Fibroblast of lung (primary cell): ENCODE data around the gene PLAAT2. TPM values are rescaled to one million over a fixed set of nuclear protein-coding genes. Genes with fewer than 3 reads are reported as not detected.
"Not testable (repeated sequence)": the region's sequence is repeated elsewhere in the genome, so short reads cannot be mapped to it uniquely, and the experiment has no call there.

ENCODE experiments used
- DNase-seq, 2 donors: peaks; one replicate each; pipeline versions ENCODE4 v3.0.0 to v3.0.0-alpha.2; 2010; ENCODE audit warnings: low read depth in 2 of 2
- H2AFZ ChIP-seq: 2 replicates; pipeline ENCODE4 v1.5.1; 2012; ENCODE audit warnings: low read length, control low read depth, inconsistent platforms
- H3K27ac ChIP-seq: 2 replicates; pipeline ENCODE4 v1.5.1; 2011; ENCODE audit warnings: low read length, control low read depth; ENCODE audit not compliant: insufficient read depth
- H3K27me3 ChIP-seq: 2 replicates; pipeline ENCODE4 v1.5.1; 2011; ENCODE audit warnings: mild to moderate bottlenecking, low read length; ENCODE audit not compliant: control insufficient read depth, insufficient read depth
- H3K36me3 ChIP-seq: 2 replicates; pipeline ENCODE4 v1.5.1; 2011; ENCODE audit warnings: low read length; ENCODE audit not compliant: control insufficient read depth, insufficient read depth
- H3K4me1 ChIP-seq: 2 replicates; pipeline ENCODE4 v1.5.1; 2011; ENCODE audit warnings: low read length; ENCODE audit not compliant: control insufficient read depth, insufficient read depth; ENCODE audit errors: extremely low read depth
- H3K4me2 ChIP-seq: 2 replicates; pipeline ENCODE4 v1.5.1; 2011; ENCODE audit warnings: low read length, control low read depth; ENCODE audit not compliant: insufficient read depth; ENCODE audit errors: extremely low read depth
- H3K4me3 ChIP-seq, 4 experiments: fragments of 200-600 bp in 1 of 4; sonication (generic) in 1 of 4; replicated peaks in 1 of 4; 2 replicates each; pipeline ENCODE4 v1.5.1; 2011 to 2016; ENCODE audit warnings: low read length in 4 of 4, low read depth in 3 of 4, mild to moderate bottlenecking in 3 of 4, control low read depth in 2 of 4, inconsistent platforms in 1 of 4, mixed read lengths in 1 of 4; ENCODE audit not compliant: insufficient read depth in 1 of 4; ENCODE audit errors: control extremely low read depth in 1 of 4
- H3K79me2 ChIP-seq: 2 replicates; pipeline ENCODE4 v1.5.1; 2012; ENCODE audit warnings: mild to moderate bottlenecking, low read length, inconsistent platforms; ENCODE audit not compliant: control insufficient read depth, insufficient read depth
- H3K9ac ChIP-seq: 2 replicates; pipeline ENCODE4 v1.5.1; 2011; ENCODE audit warnings: mild to moderate bottlenecking, low read length, control low read depth; ENCODE audit not compliant: insufficient read depth
- H3K9me3 ChIP-seq: 2 replicates; pipeline ENCODE4 v1.5.1; 2012; ENCODE audit warnings: low read depth, low read length; ENCODE audit not compliant: control insufficient read depth, insufficient read depth
- H4K20me1 ChIP-seq: 2 replicates; pipeline ENCODE4 v1.5.1; 2011; ENCODE audit warnings: low read length; ENCODE audit not compliant: control insufficient read depth, insufficient read depth; ENCODE audit errors: extremely low read depth
- EZH2 ChIP-seq: IDR thresholded peaks from 2 replicates; pipeline ENCODE4 v1.5.1; 2012; ENCODE audit warnings: low read length, control low read depth, mild to moderate bottlenecking; ENCODE audit errors: missing control alignments
- polyA plus RNA-seq, 2 donors: library from polyadenylated mRNA; depleted of rRNA in 1 of 2; stranded (reverse) in 1 of 2; unstranded in 1 of 2; fragments of >200 nt; gene quantifications; 2 replicates each; pipeline ENCODE4 v1.2.1, GENCODE V29; 2011 to 2012; ENCODE audit warnings: missing spikeins in 1 of 2
- total RNA-seq: library from RNA; depleted of rRNA; stranded (reverse); fragments of >200 nt; gene quantifications from 2 replicates; pipeline ENCODE4 v1.2.1, GENCODE V29; 2014
- TF ChIP-seq, protein P1 (sequence below), 2 donors: IDR thresholded peaks in 1 of 2; conservative IDR thresholded peaks in 1 of 2; 1 replicate in 1 of 2; 2 replicates in 1 of 2; pipeline ENCODE4 v1.5.1; 2011 to 2012; ENCODE audit warnings: low read length in 2 of 2, control low read depth in 1 of 2, inconsistent platforms in 1 of 2, low read depth in 1 of 2, mild to moderate bottlenecking in 1 of 2

Gene PLAAT2
- total and polyA plus RNA-seq, 2 donors (not counting 1 experiment from before 2014, with no cell fraction given) = not detected

DNA sequence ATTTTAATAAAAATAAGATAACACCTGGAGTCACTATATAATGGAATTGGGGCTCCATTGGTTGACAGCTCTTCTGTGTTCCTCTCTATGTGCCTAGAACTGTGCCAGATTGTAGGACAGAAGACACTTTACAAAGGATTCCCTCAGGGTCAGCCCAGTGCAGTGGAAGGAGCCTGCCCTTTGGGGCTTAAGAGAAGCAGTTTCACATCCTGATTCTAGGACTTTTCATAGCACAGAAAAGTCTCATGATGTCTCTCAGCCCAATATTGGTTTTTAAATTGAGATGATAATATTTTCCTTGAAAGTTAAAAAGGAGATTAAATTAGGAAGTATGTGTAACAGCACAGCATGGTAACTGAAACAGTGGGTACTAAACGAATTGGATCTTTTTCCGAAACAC is 19.5 kb downstream of the PLAAT2 start:
- H3K9me3 ChIP-seq = no peaks in the 10 kb centered on the region
- H3K36me3 ChIP-seq = no peaks in the 10 kb centered on the region
- H3K4me3 ChIP-seq = no peak overlapping the region
- H3K79me2 ChIP-seq = no peaks in the 10 kb centered on the region
- no peaks in the 10 kb centered on the region for H4K20me1 ChIP-seq
- no peaks in the 10 kb centered on the region for H3K27me3 ChIP-seq
- DNase-seq = no peak
- H3K9ac ChIP-seq = no peak overlapping the region
- TF ChIP-seq, protein P1, sequence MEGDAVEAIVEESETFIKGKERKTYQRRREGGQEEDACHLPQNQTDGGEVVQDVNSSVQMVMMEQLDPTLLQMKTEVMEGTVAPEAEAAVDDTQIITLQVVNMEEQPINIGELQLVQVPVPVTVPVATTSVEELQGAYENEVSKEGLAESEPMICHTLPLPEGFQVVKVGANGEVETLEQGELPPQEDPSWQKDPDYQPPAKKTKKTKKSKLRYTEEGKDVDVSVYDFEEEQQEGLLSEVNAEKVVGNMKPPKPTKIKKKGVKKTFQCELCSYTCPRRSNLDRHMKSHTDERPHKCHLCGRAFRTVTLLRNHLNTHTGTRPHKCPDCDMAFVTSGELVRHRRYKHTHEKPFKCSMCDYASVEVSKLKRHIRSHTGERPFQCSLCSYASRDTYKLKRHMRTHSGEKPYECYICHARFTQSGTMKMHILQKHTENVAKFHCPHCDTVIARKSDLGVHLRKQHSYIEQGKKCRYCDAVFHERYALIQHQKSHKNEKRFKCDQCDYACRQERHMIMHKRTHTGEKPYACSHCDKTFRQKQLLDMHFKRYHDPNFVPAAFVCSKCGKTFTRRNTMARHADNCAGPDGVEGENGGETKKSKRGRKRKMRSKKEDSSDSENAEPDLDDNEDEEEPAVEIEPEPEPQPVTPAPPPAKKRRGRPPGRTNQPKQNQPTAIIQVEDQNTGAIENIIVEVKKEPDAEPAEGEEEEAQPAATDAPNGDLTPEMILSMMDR (conservative IDR thresholded peaks at IDR 0.05 in 1 of 2, IDR thresholded peaks at IDR 0.05 in 1 of 2; ENCODE audit: low read depth in 1 of 2, low read length in 2 of 2) = no peak
- no peak for TF ChIP-seq EZH2
- H3K4me1 ChIP-seq = no peaks in the 10 kb centered on the region
- H3K27ac ChIP-seq = no peak overlapping the region
- no peak overlapping the region for H2AFZ ChIP-seq
- H3K4me2 ChIP-seq = no peak overlapping the region

DNA sequence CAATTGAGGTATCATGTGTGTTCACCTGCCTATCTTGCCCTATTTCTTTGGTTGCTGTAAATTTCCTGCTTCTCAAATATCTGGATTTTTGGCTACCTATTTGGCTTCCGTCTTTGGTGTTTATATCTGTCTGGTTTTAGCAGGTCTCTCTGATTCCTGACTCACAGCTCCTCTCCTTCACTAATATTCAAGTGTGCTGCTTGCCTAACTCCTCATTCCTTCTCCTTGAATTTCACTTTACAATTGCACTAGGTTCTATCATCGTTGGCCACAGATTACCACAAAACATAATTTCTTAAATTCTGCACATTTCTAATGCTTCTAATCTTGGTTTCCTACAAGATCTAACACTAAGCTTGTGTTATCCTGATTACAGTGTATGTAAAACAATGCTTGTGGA is 20.7 kb downstream of the PLAAT2 start:
- not testable (repeated sequence) for H3K79me2 ChIP-seq, H3K36me3 ChIP-seq, H3K9ac ChIP-seq, H3K27ac ChIP-seq, H3K4me1 ChIP-seq, H3K4me3 ChIP-seq, H2AFZ ChIP-seq, H3K4me2 ChIP-seq, H4K20me1 ChIP-seq, H3K9me3 ChIP-seq, H3K27me3 ChIP-seq
- DNase-seq = peak in 1 of 2 donors; percentile 45

DNA sequence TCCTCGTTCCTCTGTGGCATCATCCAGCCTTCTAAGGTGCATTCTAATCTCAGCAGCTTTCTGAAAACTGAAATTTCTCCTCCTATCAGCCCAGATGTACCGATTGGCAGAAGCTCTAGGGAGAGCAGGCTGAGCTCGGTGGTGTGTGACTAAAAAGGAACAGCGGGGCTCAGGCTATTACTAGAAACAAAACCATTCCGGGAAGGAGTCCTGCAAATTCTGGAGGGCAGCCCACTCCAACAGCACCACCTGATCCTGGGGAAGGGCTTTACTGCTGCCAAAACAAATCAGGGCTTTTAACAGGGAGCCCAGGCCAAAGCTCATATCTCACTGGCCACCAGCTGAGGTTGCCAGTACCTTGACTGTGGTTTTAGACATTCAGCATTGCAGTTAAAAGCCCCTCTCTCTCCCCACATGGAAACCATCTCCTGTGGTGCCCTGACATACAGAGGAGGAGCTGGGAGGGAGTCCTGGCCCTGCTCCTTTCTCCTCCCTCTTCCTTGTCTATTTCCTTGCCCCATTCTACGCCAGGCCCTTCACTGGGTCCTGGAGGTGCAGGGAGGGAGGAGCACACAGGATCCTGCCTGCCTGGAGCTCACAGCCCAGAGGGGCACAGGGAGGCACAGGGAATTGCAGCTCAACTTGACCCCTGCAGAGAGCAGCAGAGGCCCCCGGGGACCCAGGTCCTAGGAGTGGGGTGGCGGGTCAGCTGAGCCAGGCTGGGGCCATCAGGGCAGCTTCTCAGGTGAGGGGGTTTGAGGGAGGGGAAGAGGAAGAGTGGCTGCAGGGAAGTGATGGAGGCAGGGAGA is 25.7 kb downstream of the PLAAT2 start:
- H3K4me1 ChIP-seq = peaks cover 7% of the 10 kb centered on the region
- H3K9me3 ChIP-seq = no peaks in the 10 kb centered on the region
- H3K4me2 ChIP-seq = peak overlapping the region; percentile 97
- TF ChIP-seq, protein P1 (conservative IDR thresholded peaks at IDR 0.05 in 1 of 2, IDR thresholded peaks at IDR 0.05 in 1 of 2; ENCODE audit: low read depth in 1 of 2, low read length in 2 of 2) = no peak
- no peak for TF ChIP-seq EZH2
- peak overlapping the region; percentile 48 to 68 (median 58) for H3K4me3 ChIP-seq
- peak overlapping the region; percentile 94 for H2AFZ ChIP-seq
- DNase-seq = peak; percentile 68 to 96
- no peaks in the 10 kb centered on the region for H3K79me2 ChIP-seq
- no peaks in the 10 kb centered on the region for H4K20me1 ChIP-seq
- peak overlapping the region; percentile 26 for H3K9ac ChIP-seq
- H3K27ac ChIP-seq = peak overlapping the region; percentile 82
- H3K27me3 ChIP-seq = no peaks in the 10 kb centered on the region
- no peaks in the 10 kb centered on the region for H3K36me3 ChIP-seq
